Hepatocyte (in vitro differentiated cells): ENCODE results near the gene TMEM134. TPM values are rescaled to one million over a fixed set of nuclear protein-coding genes. Genes with fewer than 3 reads are reported as not detected.
"Not testable (repeated sequence)": the region's sequence is repeated elsewhere in the genome, so short reads cannot be mapped to it uniquely, and the experiment has no call there.

ENCODE experiments used
- DNase-seq: peaks from one replicate; pipeline ENCODE4 v3.0.0-alpha.2; 2016; ENCODE audit warnings: low spot score
- H2AFZ ChIP-seq: fragments of 200-600 bp; sonication (generic); 2 replicates; pipeline ENCODE4 v1.6.0; 2016; ENCODE audit warnings: antibody characterized with exemption, mild to moderate bottlenecking
- H3K27ac ChIP-seq: fragments of 200-600 bp; sonication (generic); 2 replicates; pipeline ENCODE4 v1.5.1; 2016; ENCODE audit warnings: mild to moderate bottlenecking
- H3K27me3 ChIP-seq: fragments of 200-600 bp; sonication (generic); 2 replicates; pipeline ENCODE4 v1.6.1; 2016
- H3K36me3 ChIP-seq: fragments of 200-600 bp; sonication (generic); replicated peaks from 2 replicates; pipeline ENCODE4 v1.5.1; 2016; ENCODE audit warnings: low read depth; ENCODE audit not compliant: insufficient read depth
- H3K4me1 ChIP-seq: fragments of 200-600 bp; sonication (generic); 2 replicates; pipeline ENCODE4 v1.5.1; 2016; ENCODE audit warnings: mild to moderate bottlenecking, moderate library complexity; ENCODE audit not compliant: insufficient read depth
- H3K4me2 ChIP-seq: fragments of 200-600 bp; sonication (generic); 2 replicates; pipeline ENCODE4 v1.6.0; 2016
- H3K4me3 ChIP-seq: fragments of 200-600 bp; sonication (generic); 2 replicates; pipeline ENCODE4 v1.5.1; 2016; ENCODE audit warnings: mild to moderate bottlenecking
- H3K79me2 ChIP-seq: fragments of 200-600 bp; sonication (generic); 2 replicates; pipeline ENCODE4 v1.6.0; 2017; ENCODE audit warnings: mild to moderate bottlenecking
- H3K9me2 ChIP-seq: fragments of 200-600 bp; sonication (generic); replicated peaks from 2 replicates; pipeline ENCODE4 v1.6.0; 2017; ENCODE audit warnings: mild to moderate bottlenecking; ENCODE audit not compliant: insufficient read depth
- H3K9me3 ChIP-seq: fragments of 200-600 bp; sonication (generic); 2 replicates; pipeline ENCODE4 v1.5.1; 2016; ENCODE audit warnings: low read depth, mild to moderate bottlenecking
- H4K20me1 ChIP-seq: fragments of 200-600 bp; sonication (generic); 2 replicates; pipeline ENCODE4 v1.6.0; 2016; ENCODE audit warnings: mild to moderate bottlenecking; ENCODE audit not compliant: insufficient read depth, poor library complexity, severe bottlenecking
- CTCF ChIP-seq: fragments of 200-600 bp; sonication (generic); IDR thresholded peaks from 2 replicates; pipeline ENCODE4 v1.5.1; 2016; ENCODE audit warnings: antibody characterized with exemption, mild to moderate bottlenecking; ENCODE audit not compliant: poor library complexity
- EZH2 ChIP-seq: fragments of 200-600 bp; sonication (generic); IDR thresholded peaks from 2 replicates; pipeline ENCODE4 v1.6.1; 2016; ENCODE audit warnings: antibody characterized with exemption, mild to moderate bottlenecking, borderline replicate concordance
- EZH2phosphoT487 ChIP-seq: fragments of 200-600 bp; sonication (generic); IDR thresholded peaks from one replicate; pipeline ENCODE4 v1.6.1; 2018; ENCODE audit warnings: antibody characterized with exemption, mild to moderate bottlenecking, low read depth, moderate library complexity; ENCODE audit not compliant: unreplicated experiment, severe bottlenecking
- WGBS: methylation state at CpG from one replicate; pipeline ENCODE4 v1.1.6; 2016; ENCODE audit warnings: low lambda C conversion rate; ENCODE audit errors: missing lambda C conversion rate; 5-methylcytosine and 5-hydroxymethylcytosine counted together
- polyA plus RNA-seq: library from polyadenylated mRNA; unstranded; fragments of >200 nt; fragmentation: Nextera tagmentation; extraction: Ambion mirVana; gene quantifications from 2 replicates; pipeline ENCODE4 v1.2.1, GENCODE V29; 2016
- total RNA-seq: library from RNA; depleted of rRNA; stranded (reverse); fragments of >200 nt; gene quantifications from 2 replicates; pipeline ENCODE4 v1.2.3, GENCODE V29; 2014

TMEM134 gene
- total and polyA plus RNA-seq, 2 experiments from 2014 or later: 43.2 to 93.7 TPM

- H3K79me2 ChIP-seq: peaks cover 24% of the 10 kb centered on the region
- no peak overlapping the region for H3K27ac ChIP-seq
- no peaks in the 10 kb centered on the region for H4K20me1 ChIP-seq
- peaks cover 10% of the 10 kb centered on the region for H3K4me1 ChIP-seq
- H3K27me3 ChIP-seq: no peaks in the 10 kb centered on the region
- no peaks in the 10 kb centered on the region for H3K9me3 ChIP-seq
- TF ChIP-seq EZH2: no peak
- no peak overlapping the region for H3K4me3 ChIP-seq
- H3K4me2 ChIP-seq: peak overlapping the region; percentile 96
- H3K36me3 ChIP-seq: no peaks in the 10 kb centered on the region
- WGBS: 93% methylated on average over 11 of the region's 11 CpGs
- no peak for DNase-seq
- no peak overlapping the region for H2AFZ ChIP-seq
- H3K9me2 ChIP-seq: no peaks in the 10 kb centered on the region
Measured at GRCh38 chr11:67429722-67430121, 39.3 kb downstream of the TMEM134 start.

- no peak for DNase-seq
- no peak for TF ChIP-seq EZH2
- TF ChIP-seq CTCF: no peak
- TF ChIP-seq EZH2phosphoT487: no peak
- peak overlapping the region; percentile 84 for H3K27ac ChIP-seq
- H3K9me2 ChIP-seq: no peaks in the 10 kb centered on the region
- H3K4me3 ChIP-seq: peak overlapping the region; percentile 86
- peak overlapping the region; percentile 96 for H3K4me2 ChIP-seq
- H4K20me1 ChIP-seq: no peaks in the 10 kb centered on the region
- H3K9me3 ChIP-seq: no peaks in the 10 kb centered on the region
- H2AFZ ChIP-seq: peak overlapping the region; percentile 57
- H3K36me3 ChIP-seq: no peaks in the 10 kb centered on the region
- H3K4me1 ChIP-seq: peaks cover 10% of the 10 kb centered on the region
- H3K79me2 ChIP-seq: peaks cover 24% of the 10 kb centered on the region
- no peaks in the 10 kb centered on the region for H3K27me3 ChIP-seq
- 71% methylated on average over 9 of the region's 12 CpGs for WGBS
Measured at GRCh38 chr11:67429038-67429668, 39.9 kb downstream of the TMEM134 start.

GRCh38 chr11:67428052-67429001 is 40.7 kb downstream of the TMEM134 start, which contains the start of gene RPS6KB2:
RPS6KB2 (plus strand) TSS chr11:67428494; CDS start chr11:67428546, 52 bp downstream.
- peaks cover 24% of the 10 kb centered on the region for H3K79me2 ChIP-seq
- H3K9me2 ChIP-seq: no peaks in the 10 kb centered on the region
- H3K27me3 ChIP-seq: no peaks in the 10 kb centered on the region
- H3K4me3 ChIP-seq: peak within 1 kb of the TSS; percentile 86
- H3K27ac ChIP-seq: peak within 1 kb of the TSS; percentile 84
- no peaks in the 10 kb centered on the region for H3K36me3 ChIP-seq
- DNase-seq: peak; percentile 98
- H2AFZ ChIP-seq: peak within 1 kb of the TSS; percentile 57
- WGBS: 3% methylated on average over 68 of the region's 68 CpGs
- H3K4me2 ChIP-seq: peak within 1 kb of the TSS; percentile 96
- no peaks in the 10 kb centered on the region for H3K9me3 ChIP-seq
- H3K4me1 ChIP-seq: peaks cover 10% of the 10 kb centered on the region
- no peaks in the 10 kb centered on the region for H4K20me1 ChIP-seq
- TF ChIP-seq EZH2: no peak
- no peak for TF ChIP-seq CTCF

- WGBS: 86% methylated on average over 19 of the region's 19 CpGs
- Histone ChIP-seq H3K4me3 (peak overlapping the region; percentile 60), H3K27ac (peak overlapping the region; percentile 79), H2AFZ (peak overlapping the region; percentile 36), H3K4me2 (peak overlapping the region; percentile 79), H3K79me2 (peaks cover 24% of the 10 kb centered on the region)
- not testable (repeated sequence) for H3K27me3 ChIP-seq, DNase-seq, H3K36me3 ChIP-seq, H3K9me3 ChIP-seq, H4K20me1 ChIP-seq, H3K9me2 ChIP-seq, H3K4me1 ChIP-seq
Measured at GRCh38 chr11:67427364-67427859, 41.6 kb downstream of the TMEM134 start.
